OCI-LY7 (cell line): ENCODE data around the gene VPS45.

Experiments
- EZH2phosphoT487 ChIP-seq: fragments of 200-600 bp; sonication (generic); IDR thresholded peaks from 2 replicates; pipeline ENCODE4 v1.6.1; 2018; ENCODE audit warnings: low read depth, borderline replicate concordance, mild to moderate bottlenecking, mixed run types, antibody characterized with exemption, low read length, moderate library complexity, mixed read lengths
- TF ChIP-seq, protein P1 (sequence below): fragments of 200-600 bp; sonication (generic); conservative IDR thresholded peaks from 2 replicates; pipeline ENCODE4 v1.5.1; 2014; ENCODE audit warnings: mild to moderate bottlenecking, antibody characterized with exemption, low read length, moderate library complexity, mixed read lengths

DNA sequence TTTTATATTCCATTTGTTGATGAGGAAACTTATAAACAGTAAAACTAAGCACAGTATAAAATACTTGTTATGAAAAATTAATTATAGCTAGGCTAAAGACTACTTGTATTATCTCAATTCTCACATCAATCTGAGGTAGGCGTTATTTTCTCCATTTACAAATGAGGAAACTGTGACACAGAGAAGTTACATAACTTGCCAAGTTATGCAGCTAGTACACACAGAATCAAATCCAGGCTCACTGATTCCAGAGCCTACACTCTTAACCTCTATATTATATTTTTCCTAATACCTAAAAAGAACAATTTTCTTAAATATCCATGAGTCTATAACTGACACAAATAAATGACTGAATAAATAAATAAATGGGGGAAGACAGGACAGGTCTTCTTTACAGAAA lies 11.2 kb upstream of the VPS45 start:
- TF ChIP-seq, protein P1, sequence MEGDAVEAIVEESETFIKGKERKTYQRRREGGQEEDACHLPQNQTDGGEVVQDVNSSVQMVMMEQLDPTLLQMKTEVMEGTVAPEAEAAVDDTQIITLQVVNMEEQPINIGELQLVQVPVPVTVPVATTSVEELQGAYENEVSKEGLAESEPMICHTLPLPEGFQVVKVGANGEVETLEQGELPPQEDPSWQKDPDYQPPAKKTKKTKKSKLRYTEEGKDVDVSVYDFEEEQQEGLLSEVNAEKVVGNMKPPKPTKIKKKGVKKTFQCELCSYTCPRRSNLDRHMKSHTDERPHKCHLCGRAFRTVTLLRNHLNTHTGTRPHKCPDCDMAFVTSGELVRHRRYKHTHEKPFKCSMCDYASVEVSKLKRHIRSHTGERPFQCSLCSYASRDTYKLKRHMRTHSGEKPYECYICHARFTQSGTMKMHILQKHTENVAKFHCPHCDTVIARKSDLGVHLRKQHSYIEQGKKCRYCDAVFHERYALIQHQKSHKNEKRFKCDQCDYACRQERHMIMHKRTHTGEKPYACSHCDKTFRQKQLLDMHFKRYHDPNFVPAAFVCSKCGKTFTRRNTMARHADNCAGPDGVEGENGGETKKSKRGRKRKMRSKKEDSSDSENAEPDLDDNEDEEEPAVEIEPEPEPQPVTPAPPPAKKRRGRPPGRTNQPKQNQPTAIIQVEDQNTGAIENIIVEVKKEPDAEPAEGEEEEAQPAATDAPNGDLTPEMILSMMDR, result no peak
- no peak for TF ChIP-seq EZH2phosphoT487
